ENCODE measurements around the gene SUPT3H.
A peak's percentile ranks its signal among the peaks of the same experiment; 100 is the strongest.

The SUPT3H gene

GRCh38 chr6:44788387-44788981 is 589.2 kb downstream of the SUPT3H start:
- Histone ChIP-seq H3K36me3 (no peaks in the 10 kb centered on the region), H3K9me3 (peaks cover 0 to 4% (median 0%) of the 10 kb centered on the region in 3 donors), H3K27ac (peak overlapping the region; percentile 12 to 38), H3K4me3 (no peak overlapping the region), H3K4me1 (no peaks in the 10 kb centered on the region), H3K27me3 (no peaks in the 10 kb centered on the region)
- no peak for DNase-seq
- intact Hi-C loops (cut with DNase I; ENCODE audit: low total_unique reads) = no loop called here
- TF ChIP-seq CTCF (IDR thresholded peaks at IDR 0.05) = no peak

- Histone ChIP-seq H3K4me1 (no peaks in the 10 kb centered on the region), H3K27ac (no peak overlapping the region), H3K27me3 (no peaks in the 10 kb centered on the region), H3K36me3 (no peaks in the 10 kb centered on the region), H3K4me3 (no peak overlapping the region), H3K9me3 (peaks cover 0 to 4% (median 0%) of the 10 kb centered on the region in 3 donors)
- DNase-seq = no peak
- no peak for TF ChIP-seq CTCF (IDR thresholded peaks at IDR 0.05)
- intact Hi-C loops (cut with DNase I; ENCODE audit: low total_unique reads) = no loop called here
Measured at GRCh38 chr6:44787254-44787834, 590.4 kb downstream of the SUPT3H start.

GRCh38 chr6:44785130-44785529 is 592.6 kb downstream of the SUPT3H start:
- Histone ChIP-seq H3K9me3 (peaks cover 0 to 4% (median 0%) of the 10 kb centered on the region in 3 donors), H3K27me3 (no peaks in the 10 kb centered on the region), H3K36me3 (no peaks in the 10 kb centered on the region), H3K27ac (no peak overlapping the region), H3K4me1 (no peaks in the 10 kb centered on the region), H3K4me3 (no peak overlapping the region)
- DNase-seq = no peak
- TF ChIP-seq CTCF (IDR thresholded peaks at IDR 0.05) = no peak
- intact Hi-C loops (cut with DNase I; ENCODE audit: low total_unique reads) = no loop called here

- Histone ChIP-seq H3K27me3 (no peaks in the 10 kb centered on the region), H3K27ac (no peak overlapping the region), H3K4me1 (no peaks in the 10 kb centered on the region), H3K36me3 (no peaks in the 10 kb centered on the region), H3K9me3 (peaks cover 0 to 4% (median 0%) of the 10 kb centered on the region in 3 donors), H3K4me3 (no peak overlapping the region)
- TF ChIP-seq CTCF (IDR thresholded peaks at IDR 0.05) = no peak
- DNase-seq = no peak
- intact Hi-C loops (cut with DNase I; ENCODE audit: low total_unique reads) = no loop called here
Measured at GRCh38 chr6:44784195-44784594, 593.5 kb downstream of the SUPT3H start.

GRCh38 chr6:44782892-44783291 is 594.8 kb downstream of the SUPT3H start:
- no peaks in the 10 kb centered on the region for H3K36me3 ChIP-seq
- H3K27ac ChIP-seq = no peak overlapping the region
- intact Hi-C loops (cut with DNase I; ENCODE audit: low total_unique reads) = no loop called here
- no peaks in the 10 kb centered on the region for H3K27me3 ChIP-seq
- DNase-seq = no peak
- no peak for TF ChIP-seq CTCF (IDR thresholded peaks at IDR 0.05)
- no peaks in the 10 kb centered on the region for H3K4me1 ChIP-seq
- peaks cover 0 to 4% (median 0%) of the 10 kb centered on the region in 3 donors for H3K9me3 ChIP-seq
- no peak overlapping the region for H3K4me3 ChIP-seq

All from tibial artery (tissue), 4 donors.